BLaER1 treated with 17β-estradiol and CSF1 and Interleukin-3, amounts not matched to agents 10 nM and 100 nM (cell line): ENCODE measurements around the gene CLPTM1L.
"Not testable (repeated sequence)": the region's sequence is repeated elsewhere in the genome, so short reads cannot be mapped to it uniquely, and the experiment has no call there.

Source experiments
- H3K27ac ChIP-seq, 11 experiments: shearing (Covaris generic); formaldehyde crosslinking; 2 replicates each; pipeline ENCODE4 v1.8.1; 2022
- H3K27me3 ChIP-seq, 11 experiments: shearing (Covaris generic); formaldehyde crosslinking; 2 replicates each; pipeline ENCODE4 v1.8.1; 2022
- H3K36me3 ChIP-seq, 11 experiments: shearing (Covaris generic); formaldehyde crosslinking; 2 replicates each; pipeline ENCODE4 v1.8.1; 2022
- H3K4me1 ChIP-seq, 10 experiments: shearing (Covaris generic); formaldehyde crosslinking; 2 replicates each; pipeline ENCODE4 v1.8.1; 2022
- H3K4me2 ChIP-seq, 11 experiments: shearing (Covaris generic); formaldehyde crosslinking; 2 replicates each; pipeline ENCODE4 v1.8.1; 2022
- H3K4me3 ChIP-seq, 10 experiments: shearing (Covaris generic); formaldehyde crosslinking; 2 replicates each; pipeline ENCODE4 v1.8.1; 2022
- H3K9ac ChIP-seq, 11 experiments: shearing (Covaris generic); formaldehyde crosslinking; 2 replicates each; pipeline ENCODE4 v1.8.1; 2022
- H3K9me3 ChIP-seq, 11 experiments: shearing (Covaris generic); formaldehyde crosslinking; replicated peaks in 1 of 11; 2 replicates each; pipeline ENCODE4 v1.8.1; 2022
- H4K20me1 ChIP-seq, 11 experiments: shearing (Covaris generic); formaldehyde crosslinking; 2 replicates each; pipeline ENCODE4 v1.8.1; 2022
- Cebpa-rat ChIP-seq, 11 experiments: shearing (Covaris generic); IDR thresholded peaks; 2 replicates each; pipeline ENCODE4 v1.8.1; 2022

The CLPTM1L gene

GRCh38 chr5:1336106-1336561 lies 8.8 kb downstream of the CLPTM1L start:
- Histone ChIP-seq H3K9me3 (no peaks in the 10 kb centered on the region), H3K4me3 (0 out of 20 replicates have a peak overlapping the region, but pooled peaks of 1 of the 10 experiments have one; percentile 32), H3K4me2 (peak overlapping the region in 8 of 11 experiments; percentile 8 to 87 (median 72); a peak in 14 of 22 replicates), H4K20me1 (peaks cover 87 to 100% (median 99%) of the 10 kb centered on the region in 11 experiments; a peak in 21 of 22 replicates), H3K27me3 (no peaks in the 10 kb centered on the region), H3K4me1 (peaks cover 0 to 58% (median 38%) of the 10 kb centered on the region in 10 experiments; a peak in 16 of 20 replicates), H3K27ac (no peak overlapping the region), H3K36me3 (peaks cover 88 to 100% (median 97%) of the 10 kb centered on the region in 11 experiments), H3K9ac (peak overlapping the region in 5 of 11 experiments; percentile 1 to 56 (median 45); a peak in 5 of 22 replicates)
- no peak for TF ChIP-seq Cebpa-rat (IDR thresholded peaks at IDR 0.05)

GRCh38 chr5:1335540-1336095 lies 9.3 kb downstream of the CLPTM1L start:
- no peak overlapping the region for H3K4me3 ChIP-seq
- TF ChIP-seq Cebpa-rat (IDR thresholded peaks at IDR 0.05): no peak
- H3K9me3 ChIP-seq: no peaks in the 10 kb centered on the region
- peak overlapping the region in 7 of 11 experiments; percentile 4 to 87 (median 72); a peak in 11 of 22 replicates for H3K4me2 ChIP-seq
- peak overlapping the region in 1 of 11 experiments; percentile 50; a peak in 1 of 22 replicates for H3K9ac ChIP-seq
- no peak overlapping the region for H3K27ac ChIP-seq
- H3K36me3 ChIP-seq: peaks cover 88 to 100% (median 97%) of the 10 kb centered on the region in 11 experiments
- H4K20me1 ChIP-seq: peaks cover 89 to 100% (median 99%) of the 10 kb centered on the region in 11 experiments; a peak in 21 of 22 replicates
- no peaks in the 10 kb centered on the region for H3K27me3 ChIP-seq
- H3K4me1 ChIP-seq: peaks cover 0 to 62% (median 38%) of the 10 kb centered on the region in 10 experiments; a peak in 16 of 20 replicates

- Histone ChIP-seq H4K20me1 (peaks cover 89 to 100% (median 99%) of the 10 kb centered on the region in 11 experiments; a peak in 21 of 22 replicates), H3K4me1 (peaks cover 0 to 62% (median 38%) of the 10 kb centered on the region in 10 experiments; a peak in 16 of 20 replicates), H3K4me2 (peak overlapping the region in 2 of 11 experiments; percentile 82 to 87; a peak in 1 of 22 replicates), H3K9me3 (no peaks in the 10 kb centered on the region), H3K27ac (no peak overlapping the region), H3K9ac (no peak overlapping the region; a peak in 1 of 22 replicates), H3K36me3 (peaks cover 88 to 100% (median 97%) of the 10 kb centered on the region in 11 experiments), H3K27me3 (no peaks in the 10 kb centered on the region), H3K4me3 (no peak overlapping the region)
- TF ChIP-seq Cebpa-rat (IDR thresholded peaks at IDR 0.05): no peak
Measured at GRCh38 chr5:1334831-1335539, 9.9 kb downstream of the CLPTM1L start.

GRCh38 chr5:1333986-1334385 lies 10.9 kb downstream of the CLPTM1L start:
- Histone ChIP-seq H3K4me1 (peaks cover 0 to 62% (median 38%) of the 10 kb centered on the region in 10 experiments; a peak in 16 of 20 replicates), H3K4me2 (no peak overlapping the region), H3K27ac (no peak overlapping the region), H3K9me3 (no peaks in the 10 kb centered on the region), H3K27me3 (no peaks in the 10 kb centered on the region), H3K4me3 (no peak overlapping the region), H3K9ac (no peak overlapping the region), H4K20me1 (peaks cover 92 to 100% (median 99%) of the 10 kb centered on the region in 11 experiments; a peak in 21 of 22 replicates), H3K36me3 (peaks cover 89 to 100% (median 98%) of the 10 kb centered on the region in 11 experiments)
- no peak for TF ChIP-seq Cebpa-rat (IDR thresholded peaks at IDR 0.05)

DNA sequence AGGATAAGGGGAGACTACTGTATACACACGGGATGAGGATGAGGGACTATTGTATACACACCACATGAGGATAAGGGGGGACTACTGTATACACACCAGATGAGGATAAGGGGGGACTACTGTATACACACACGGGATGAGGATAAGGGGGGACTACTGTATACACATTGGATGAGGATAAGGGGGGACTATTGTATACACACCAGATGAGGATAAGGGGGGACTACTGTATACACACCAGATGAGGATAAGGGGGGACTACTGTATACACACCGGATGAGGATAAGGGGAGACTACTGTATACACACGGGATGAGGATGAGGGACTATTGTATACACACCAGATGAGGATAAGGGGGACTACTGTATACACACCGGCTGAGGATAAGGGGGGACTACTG lies 11.6 kb downstream of the CLPTM1L start:
- not testable (repeated sequence) for H3K9ac ChIP-seq, H3K4me3 ChIP-seq, H3K4me2 ChIP-seq, H3K9me3 ChIP-seq, H3K27ac ChIP-seq, H3K27me3 ChIP-seq
- peaks cover 0 to 57% (median 31%) of the 10 kb centered on the region in 10 experiments; a peak in 16 of 20 replicates for H3K4me1 ChIP-seq
- peaks cover 92 to 100% (median 99%) of the 10 kb centered on the region in 11 experiments; a peak in 21 of 22 replicates for H4K20me1 ChIP-seq
- H3K36me3 ChIP-seq: peaks cover 86 to 100% (median 98%) of the 10 kb centered on the region in 11 experiments

GRCh38 chr5:1332461-1333001 lies 12.4 kb downstream of the CLPTM1L start:
- Histone ChIP-seq H3K4me3 (no peak overlapping the region), H3K4me1 (peaks cover 0 to 49% (median 24%) of the 10 kb centered on the region in 10 experiments; a peak in 15 of 20 replicates), H3K9me3 (no peaks in the 10 kb centered on the region), H3K27me3 (no peaks in the 10 kb centered on the region), H3K4me2 (peak overlapping the region in 5 of 11 experiments; percentile 31 to 55 (median 45); a peak in 8 of 22 replicates), H4K20me1 (peaks cover 90 to 100% (median 99%) of the 10 kb centered on the region in 11 experiments; a peak in 21 of 22 replicates), H3K27ac (no peak overlapping the region), H3K36me3 (peaks cover 78 to 96% (median 93%) of the 10 kb centered on the region in 11 experiments), H3K9ac (0 out of 22 replicates have a peak overlapping the region, but pooled peaks of 2 of the 11 experiments have one; percentile 3 to 11)
- no peak for TF ChIP-seq Cebpa-rat (IDR thresholded peaks at IDR 0.05)

DNA sequence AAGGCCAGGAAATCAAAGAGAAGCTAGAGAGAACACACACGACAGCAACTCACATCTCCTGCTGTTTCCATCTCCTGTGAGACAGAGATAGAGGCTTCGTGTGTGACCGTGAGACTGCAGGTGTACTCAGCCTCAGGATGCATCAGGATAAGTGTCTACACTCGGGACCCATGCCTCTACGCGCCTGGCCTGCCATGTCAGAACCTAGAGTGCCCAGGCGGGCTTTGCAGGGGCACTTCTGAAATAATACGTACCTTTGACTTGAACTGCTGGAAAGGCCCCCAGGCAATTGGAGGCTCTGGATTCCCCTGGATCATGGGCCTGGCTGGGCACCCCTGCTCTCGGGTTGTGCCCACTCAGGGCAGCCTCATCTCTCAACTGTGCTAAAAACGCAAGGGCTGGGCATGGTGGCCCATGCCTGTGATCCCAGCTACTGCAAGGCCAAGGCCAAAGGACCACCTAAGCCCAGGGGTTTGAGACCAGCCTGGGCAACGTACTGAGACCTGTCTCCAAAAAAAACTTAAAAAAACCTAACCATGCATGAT lies 13.0 kb downstream of the CLPTM1L start:
- Histone ChIP-seq H3K9me3 (no peaks in the 10 kb centered on the region), H3K4me1 (peaks cover 0 to 43% (median 18%) of the 10 kb centered on the region in 10 experiments; a peak in 15 of 20 replicates), H3K4me2 (peak overlapping the region in 5 of 11 experiments; percentile 31 to 55 (median 45); a peak in 10 of 22 replicates), H3K4me3 (no peak overlapping the region), H4K20me1 (peaks cover 89 to 100% (median 99%) of the 10 kb centered on the region in 11 experiments; a peak in 21 of 22 replicates), H3K9ac (0 out of 22 replicates have a peak overlapping the region, but pooled peaks of 2 of the 11 experiments have one; percentile 3 to 11), H3K36me3 (peaks cover 75 to 96% (median 91%) of the 10 kb centered on the region in 11 experiments), H3K27ac (no peak overlapping the region), H3K27me3 (no peaks in the 10 kb centered on the region)
- TF ChIP-seq Cebpa-rat (IDR thresholded peaks at IDR 0.05): no peak
